Kidney (tissue), 14 donors: ENCODE measurements around the gene SRGAP3. TPM values are rescaled to one million over a fixed set of nuclear protein-coding genes. Genes with fewer than 3 reads are reported as not detected.

Experiments
- DNase-seq, 5 donors: peaks; one replicate each; pipeline ENCODE4 v3.0.0-alpha.2; 2013 to 2020
- FAIRE-seq: peaks from 2 replicates; lab custom pipeline; 2012; peaks lifted over from hg19 to GRCh38; lab: Jason Lieb, UNC
- H3K27ac ChIP-seq, 2 donors: one replicate each; pipeline ENCODE4 v1.7.0; 2013; ENCODE audit warnings: low read depth in 2 of 2, low read length in 2 of 2, inconsistent platforms in 1 of 2
- H3K27me3 ChIP-seq: one replicate; pipeline ENCODE4 v1.7.1; 2013; ENCODE audit warnings: low read length, inconsistent platforms; ENCODE audit not compliant: control insufficient read depth, insufficient read depth
- H3K36me3 ChIP-seq, 3 donors: one replicate each; pipeline versions ENCODE4 v1.7.0 to v1.7.1; 2013; ENCODE audit warnings: low read length in 3 of 3, control low read depth in 1 of 3, inconsistent platforms in 1 of 3; ENCODE audit not compliant: insufficient read depth in 3 of 3, control insufficient read depth in 2 of 3
- H3K4me1 ChIP-seq, 3 donors: one replicate each; pipeline versions ENCODE4 v1.7.0 to v1.7.1; 2013; ENCODE audit warnings: low read length in 3 of 3, inconsistent platforms in 1 of 3, low read depth in 1 of 3; ENCODE audit not compliant: control insufficient read depth in 2 of 3, insufficient read depth in 2 of 3
- H3K4me3 ChIP-seq, 3 donors: one replicate each; pipeline versions ENCODE4 v1.7.0 to v1.8.1; 2013; ENCODE audit warnings: low read length in 3 of 3, control low read depth in 1 of 3, inconsistent platforms in 1 of 3
- H3K9ac ChIP-seq, 3 donors: one replicate each; pipeline versions ENCODE4 v1.7.0 to v1.7.1; 2013; ENCODE audit warnings: low read length in 3 of 3, control low read depth in 1 of 3, inconsistent platforms in 1 of 3
- H3K9me3 ChIP-seq, 3 donors: one replicate each; pipeline versions ENCODE4 v1.7.0 to v1.7.1; 2013; ENCODE audit warnings: low read length in 3 of 3, control low read depth in 1 of 3, inconsistent platforms in 1 of 3; ENCODE audit not compliant: control insufficient read depth in 2 of 3, insufficient read depth in 1 of 3
- CTCF ChIP-seq: IDR thresholded peaks from 3 replicates; pipeline ENCODE4 v1.5.1; 2012; ENCODE audit warnings: mild to moderate bottlenecking, moderate library complexity, borderline replicate concordance; ENCODE audit not compliant: insufficient read depth; ENCODE audit errors: extremely low read depth
- intact Hi-C: fragments of 100-400 bp; cut with DNase I; formaldehyde crosslinking; loops from one replicate; pipeline ENCODE4 v1.11.1; 2022
- polyA plus RNA-seq: library from polyadenylated mRNA; stranded (reverse); fragments of 350-450 nt; fragmentation: Illumina TruSeq; extraction: RNeasy Lipid Tissue Mini Kit (QIAGEN cat#74804); gene quantifications from one replicate; pipeline ENCODE4 v1.2.3, GENCODE V29; 2014; ENCODE audit warnings: low read depth, low replicate concordance; ENCODE audit not compliant: insufficient read depth
- total RNA-seq: library from RNA; stranded (reverse); fragmentation: NEBNext Ultra II Directional; extraction: Animal tissue kit (Norgen Biotek cat#: 25700); gene quantifications from one replicate; pipeline ENCODE4 v1.2.1, GENCODE V29; 2021
- donor health status: control.
- donor health status: control.
- donor health status: control.
- donor health status: control.
- donor health status: control.
- donor health status: DM: yes; HTN: yes; CAD: no.
- donor health status: Normal renal cell carcinoma (clear cell type).

SRGAP3 gene
- total and polyA plus RNA-seq, 2 donors from 2014 or later: 4.1 to 24.3 TPM

DNA sequence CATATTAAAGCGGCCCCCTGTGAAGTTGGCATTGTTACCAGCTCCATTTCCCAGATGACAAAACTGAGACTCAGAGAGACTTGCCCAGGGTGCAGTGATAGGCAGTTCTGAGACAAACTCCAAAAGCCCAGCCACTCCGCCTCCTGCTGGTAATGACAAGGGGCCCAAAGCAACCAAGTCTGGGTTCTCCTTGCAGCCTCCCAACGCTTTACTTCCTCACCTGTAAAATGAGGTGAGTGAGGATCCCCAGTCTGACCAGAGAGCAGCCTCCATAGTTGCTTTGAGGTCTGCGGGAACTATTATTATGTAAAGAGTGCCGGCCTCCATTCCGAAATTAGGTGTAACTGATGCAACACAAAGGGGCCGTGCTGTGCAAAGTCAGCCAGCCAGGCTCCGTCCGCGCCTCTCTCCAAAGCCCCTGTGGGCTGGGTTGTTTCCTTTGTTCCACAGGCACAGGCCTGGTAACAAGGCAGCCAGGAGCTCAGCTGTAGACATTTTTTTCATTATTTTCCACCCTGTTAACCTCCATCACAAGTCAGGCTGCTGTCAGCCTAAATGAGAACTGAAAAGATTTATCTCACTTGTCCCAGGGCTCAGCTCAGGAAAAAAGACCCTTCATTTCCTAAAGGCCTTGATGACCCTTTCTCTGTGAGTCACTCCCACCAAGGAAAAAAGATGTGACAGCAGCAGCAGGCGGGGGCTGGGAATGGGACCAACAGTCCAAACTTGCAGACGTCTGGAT, 147.0 kb downstream of the SRGAP3 start:
- Histone ChIP-seq H3K4me1 (peaks cover 0 to 6% (median 0%) of the 10 kb centered on the region in 3 donors), H3K9ac (no peak overlapping the region), H3K27ac (no peak overlapping the region), H3K4me3 (no peak overlapping the region), H3K36me3 (no peaks in the 10 kb centered on the region), H3K27me3 (no peaks in the 10 kb centered on the region), H3K9me3 (no peaks in the 10 kb centered on the region)
- TF ChIP-seq CTCF: no peak
- intact Hi-C loops: no loop called here
- no peak for FAIRE-seq
- peak in 4 of 5 donors; percentile 72 to 88 (median 80) for DNase-seq

- intact Hi-C loops: no loop called here
- no peak overlapping the region for H3K9ac ChIP-seq
- no peaks in the 10 kb centered on the region for H3K27me3 ChIP-seq
- no peaks in the 10 kb centered on the region for H3K36me3 ChIP-seq
- peak in 1 of 5 donors; percentile 50 for DNase-seq
- peaks cover 0 to 6% (median 0%) of the 10 kb centered on the region in 3 donors for H3K4me1 ChIP-seq
- no peak overlapping the region for H3K27ac ChIP-seq
- H3K4me3 ChIP-seq: no peak overlapping the region
- TF ChIP-seq CTCF: no peak
- H3K9me3 ChIP-seq: no peaks in the 10 kb centered on the region
- no peak for FAIRE-seq
Measured at GRCh38 chr3:9101286-9101685, 148.2 kb downstream of the SRGAP3 start.

DNA sequence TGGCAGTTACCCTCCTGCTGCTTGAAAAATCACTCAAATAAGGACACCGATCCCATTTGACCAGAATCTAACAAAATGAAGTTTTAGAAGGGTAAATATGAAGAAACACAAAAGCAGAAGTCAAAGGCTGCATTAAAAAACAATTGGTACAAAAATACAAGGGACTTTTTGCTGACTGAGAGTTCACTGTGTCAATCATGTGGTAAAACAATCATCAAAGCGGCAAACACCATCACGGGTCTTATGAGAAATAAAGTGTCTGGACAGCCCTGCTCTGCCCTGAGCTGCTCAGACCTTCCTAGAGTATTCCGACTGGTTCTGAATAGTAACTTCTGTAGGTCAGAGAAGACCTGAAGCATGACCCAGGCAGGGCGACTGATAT, 148.9 kb downstream of the SRGAP3 start:
- Histone ChIP-seq H3K36me3 (no peaks in the 10 kb centered on the region), H3K4me3 (no peak overlapping the region), H3K9me3 (no peaks in the 10 kb centered on the region), H3K27me3 (no peaks in the 10 kb centered on the region), H3K9ac (no peak overlapping the region), H3K27ac (no peak overlapping the region), H3K4me1 (peaks cover 0 to 6% (median 0%) of the 10 kb centered on the region in 3 donors)
- FAIRE-seq (no peak), DNase-seq (no peak)
- intact Hi-C loops: no loop called here
- no peak for TF ChIP-seq CTCF
